KBM-7 (cell line): ENCODE data around the gene ZFHX3.

ENCODE experiments used
- DNase-seq: peaks from one replicate; pipeline ENCODE4 v3.0.0-alpha.2; 2015
- in situ Hi-C: fragments of 300-500 bp; cut with MboI; formaldehyde crosslinking; loops from 2 replicates; pipeline ENCODE4 v1.14.3; 2020; ENCODE audit warnings: low sequenced_read_pairs, low pct_unique_long_range_greater_than_20kb, mixed read lengths

The ZFHX3 gene

GRCh38 chr16:72783716-72784318 is 264.1 kb downstream of the ZFHX3 start:
- in situ Hi-C loops = no loop called here
- DNase-seq = no peak

GRCh38 chr16:72769876-72770275 is 278.1 kb downstream of the ZFHX3 start:
- no peak for DNase-seq
- in situ Hi-C loops = no loop called here

- in situ Hi-C loops = no loop called here
Measured at GRCh38 chr16:72768591-72768990, 279.3 kb downstream of the ZFHX3 start.

GRCh38 chr16:72766506-72766905 is 281.4 kb downstream of the ZFHX3 start:
- no peak for DNase-seq
- in situ Hi-C loops = no loop called here

More at GRCh38 chr16:72768591-72768990, 279.3 kb downstream of the ZFHX3 start:
- DNase-seq = no peak

- in situ Hi-C loops = no loop called here
- no peak for DNase-seq
Measured at GRCh38 chr16:72764015-72764654, 283.8 kb downstream of the ZFHX3 start.

- in situ Hi-C loops = no loop called here
Measured at GRCh38 chr16:72760581-72760980, 287.3 kb downstream of the ZFHX3 start.

GRCh38 chr16:72753881-72754280 is 294.0 kb downstream of the ZFHX3 start:
- in situ Hi-C loops = no loop called here
- no peak for DNase-seq

More at GRCh38 chr16:72760581-72760980, 287.3 kb downstream of the ZFHX3 start:
- no peak for DNase-seq

- DNase-seq = no peak
- in situ Hi-C loops = no loop called here
Measured at GRCh38 chr16:72752004-72752695, 295.8 kb downstream of the ZFHX3 start.

- in situ Hi-C loops = no loop called here
- no peak for DNase-seq
Measured at GRCh38 chr16:72751076-72751475, 296.9 kb downstream of the ZFHX3 start.

GRCh38 chr16:72749091-72749490 is 298.8 kb downstream of the ZFHX3 start:
- no peak for DNase-seq
- in situ Hi-C loops = no loop called here

GRCh38 chr16:72744076-72744793 is 303.7 kb downstream of the ZFHX3 start:
- no peak for DNase-seq
- in situ Hi-C loops = no loop called here

- in situ Hi-C loops = no loop called here
- no peak for DNase-seq
Measured at GRCh38 chr16:72743011-72743761, 304.7 kb downstream of the ZFHX3 start.

GRCh38 chr16:72740347-72740746 is 307.6 kb downstream of the ZFHX3 start:
- in situ Hi-C loops = no loop called here
- DNase-seq = no peak

GRCh38 chr16:72739577-72739976 is 308.4 kb downstream of the ZFHX3 start:
- DNase-seq = no peak
- in situ Hi-C loops = no loop called here

- in situ Hi-C loops = no loop called here
- DNase-seq = no peak
Measured at GRCh38 chr16:72736074-72736473, 311.9 kb downstream of the ZFHX3 start.
